Skin epidermis (tissue), 12 donors: ENCODE data around the gene GAREM1.
"Not testable (repeated sequence)": the region's sequence is repeated elsewhere in the genome, so short reads cannot be mapped to it uniquely, and the experiment has no call there.

Source experiments
- H3K27ac ChIP-seq, 21 experiments: fragments of 200-600 bp; sonication (generic) in 11 of 21; one replicate each; pipeline ENCODE4 v1.5.0; 2020; ENCODE audit warnings: mild to moderate bottlenecking in 3 of 21, inconsistent platforms in 2 of 21, moderate library complexity in 2 of 21
- H3K4me3 ChIP-seq, 7 experiments: fragments of 200-600 bp; sonication (generic) in 2 of 7; one replicate each; pipeline ENCODE4 v1.5.0; 2020; ENCODE audit warnings: inconsistent platforms in 2 of 7, mild to moderate bottlenecking in 2 of 7, moderate library complexity in 1 of 7

GAREM1 gene

GRCh38 chr18:32301976-32302743 is 168.5 kb downstream of the GAREM1 start:
- H3K27ac ChIP-seq: peak overlapping the region in 4 of 21 experiments; percentile 15 to 30 (median 26)
- H3K4me3 ChIP-seq: no peak overlapping the region

DNA sequence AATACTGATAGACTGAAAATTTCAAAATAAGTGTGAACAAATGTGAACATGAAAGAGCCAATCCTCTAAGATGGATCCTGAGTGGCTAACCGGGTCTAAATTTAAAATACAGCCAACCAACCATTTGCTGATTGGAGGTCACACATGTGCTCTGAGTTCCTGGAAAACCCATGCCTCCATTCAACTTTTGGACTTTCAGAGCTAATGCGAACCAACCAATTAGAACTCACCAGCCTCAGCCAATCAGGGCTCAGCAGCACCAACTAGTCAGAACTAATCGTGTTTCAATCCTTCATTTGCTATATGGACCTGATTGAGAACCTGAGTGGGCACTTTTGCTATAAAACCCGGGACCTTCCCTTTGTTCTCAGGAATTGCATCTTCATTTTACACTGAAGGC is 169.3 kb downstream of the GAREM1 start:
- Histone ChIP-seq H3K4me3 (no peak overlapping the region), H3K27ac (peak overlapping the region in 2 of 21 experiments; percentile 9 to 63)

DNA sequence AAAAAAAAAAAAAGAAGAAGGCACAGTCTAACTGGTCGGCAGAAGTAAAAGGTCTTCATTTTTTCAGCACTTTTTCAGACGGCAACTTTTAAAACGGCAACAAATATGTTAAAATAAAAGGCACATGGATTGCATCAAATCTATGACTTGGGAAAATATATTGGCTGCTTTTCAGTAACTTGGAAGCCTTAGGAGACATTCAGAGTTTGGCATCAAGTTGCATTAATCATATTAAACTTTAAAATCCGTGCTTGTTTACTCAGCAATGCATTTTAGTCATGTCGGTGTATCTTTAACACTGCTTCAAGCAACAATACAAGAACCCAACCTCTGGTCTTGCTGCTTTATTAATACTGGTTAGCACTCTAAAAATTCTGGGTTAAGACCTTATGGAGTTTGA is 169.8 kb downstream of the GAREM1 start:
- H3K27ac ChIP-seq: peak overlapping the region in 2 of 21 experiments; percentile 9 to 63

DNA sequence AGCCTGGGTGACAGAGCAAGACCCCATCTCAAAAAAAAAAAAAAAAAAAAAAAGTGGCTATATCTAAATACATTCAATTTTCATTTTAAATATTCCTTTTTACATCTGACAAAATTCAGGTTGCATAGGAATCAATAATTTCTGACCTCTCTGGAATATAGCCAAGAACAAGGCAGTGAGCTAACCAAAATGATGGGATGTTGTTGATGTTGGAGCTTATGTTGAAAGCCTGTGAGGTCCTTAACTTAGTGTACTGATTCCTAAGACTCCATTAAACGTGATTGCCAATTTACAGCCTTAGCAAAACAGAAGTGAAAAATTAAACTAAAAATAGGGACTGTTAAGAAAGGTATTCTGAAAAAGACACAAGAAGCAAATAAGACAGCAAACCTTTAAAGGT is 171.2 kb downstream of the GAREM1 start:
- Histone ChIP-seq H3K27ac (peak overlapping the region in 1 of 21 experiments; percentile 18), H3K4me3 (no peak overlapping the region)

More for the DNA sequence above, 169.8 kb downstream of the GAREM1 start:
- H3K4me3 ChIP-seq: no peak overlapping the region

DNA sequence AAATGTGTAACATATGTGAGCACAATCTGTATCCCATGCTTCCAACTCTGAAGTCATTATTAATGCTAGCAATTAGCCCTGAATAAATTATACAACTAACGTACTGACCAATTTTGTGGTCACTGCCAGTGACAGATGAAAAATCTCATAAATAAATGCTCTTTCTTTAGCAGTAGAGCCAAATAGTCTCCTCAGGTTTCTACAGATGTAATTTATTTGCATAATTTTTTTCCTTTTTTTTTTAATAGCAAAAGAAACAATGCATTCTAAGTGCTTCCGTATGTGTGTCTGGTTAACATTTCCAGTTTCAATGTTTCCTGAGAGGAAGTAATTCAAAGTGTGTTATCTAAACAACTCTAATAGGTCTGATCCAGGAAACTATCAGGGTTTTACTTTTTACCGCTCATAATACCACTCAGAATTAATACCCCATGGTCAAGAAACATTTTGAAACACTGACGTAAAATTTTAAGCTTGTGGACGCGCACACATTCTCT is 172.5 kb downstream of the GAREM1 start:
- Histone ChIP-seq H3K27ac (no peak overlapping the region), H3K4me3 (no peak overlapping the region)

- Histone ChIP-seq H3K4me3 (no peak overlapping the region), H3K27ac (no peak overlapping the region)
Measured at GRCh38 chr18:32297579-32298170, 173.0 kb downstream of the GAREM1 start.

DNA sequence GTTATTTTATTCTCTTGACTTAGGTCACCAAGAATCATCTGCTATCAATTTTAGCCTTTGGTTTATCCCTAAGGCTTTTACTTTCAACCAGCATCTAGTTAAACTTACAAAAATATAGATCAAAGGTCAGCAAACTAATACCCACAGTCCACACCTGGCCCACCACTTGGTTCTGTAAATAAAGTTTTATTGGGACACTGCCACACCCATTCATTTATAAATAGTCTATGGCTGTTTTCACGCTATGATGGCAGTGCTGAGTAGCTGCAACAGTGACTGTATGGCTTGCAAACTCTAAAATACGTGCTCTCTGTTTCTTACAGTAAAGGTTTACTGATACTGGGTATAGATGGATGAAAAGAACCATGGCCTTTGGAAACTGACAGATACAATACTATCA is 173.8 kb downstream of the GAREM1 start:
- H3K27ac ChIP-seq: no peak overlapping the region
- no peak overlapping the region for H3K4me3 ChIP-seq

- no peak overlapping the region for H3K27ac ChIP-seq
- no peak overlapping the region for H3K4me3 ChIP-seq
Measured at GRCh38 chr18:32295604-32296003, 175.1 kb downstream of the GAREM1 start.

GRCh38 chr18:32293107-32293506 is 177.6 kb downstream of the GAREM1 start:
- Histone ChIP-seq H3K27ac (no peak overlapping the region), H3K4me3 (no peak overlapping the region)

DNA sequence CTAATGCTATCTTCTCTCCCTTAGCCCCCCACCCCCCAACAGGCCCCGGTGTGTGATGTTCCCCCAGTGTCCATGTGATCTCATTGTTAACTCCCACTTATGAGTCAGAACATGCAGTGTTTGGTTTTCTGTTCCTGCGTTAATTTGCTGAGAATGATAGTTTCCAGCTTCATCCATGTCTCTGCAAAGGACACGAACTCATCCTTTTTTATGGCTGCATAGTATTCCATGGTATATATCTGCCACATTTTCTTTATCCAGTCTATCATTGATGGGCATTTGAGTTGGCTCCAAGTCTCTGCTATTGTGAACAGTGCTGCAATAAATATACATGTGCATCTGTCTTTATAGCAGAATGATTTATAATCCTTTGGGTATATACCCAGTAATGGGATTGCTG is 179.1 kb downstream of the GAREM1 start:
- H3K27ac ChIP-seq, H3K4me3 ChIP-seq: not testable (repeated sequence)

- Histone ChIP-seq H3K27ac (no peak overlapping the region), H3K4me3 (no peak overlapping the region)
Measured at GRCh38 chr18:32290810-32291209, 179.9 kb downstream of the GAREM1 start.

- Histone ChIP-seq H3K4me3 (no peak overlapping the region), H3K27ac (no peak overlapping the region)
Measured at GRCh38 chr18:32289483-32290075, 181.1 kb downstream of the GAREM1 start.

- no peak overlapping the region for H3K27ac ChIP-seq
Measured at GRCh38 chr18:32287873-32288272, 182.8 kb downstream of the GAREM1 start.

GRCh38 chr18:32287249-32287648 is 183.4 kb downstream of the GAREM1 start:
- Histone ChIP-seq H3K27ac (no peak overlapping the region), H3K4me3 (no peak overlapping the region)

More at GRCh38 chr18:32287873-32288272, 182.8 kb downstream of the GAREM1 start:
- H3K4me3 ChIP-seq: no peak overlapping the region

- Histone ChIP-seq H3K4me3 (no peak overlapping the region), H3K27ac (no peak overlapping the region)
Measured at GRCh38 chr18:32286749-32287148, 183.9 kb downstream of the GAREM1 start.

DNA sequence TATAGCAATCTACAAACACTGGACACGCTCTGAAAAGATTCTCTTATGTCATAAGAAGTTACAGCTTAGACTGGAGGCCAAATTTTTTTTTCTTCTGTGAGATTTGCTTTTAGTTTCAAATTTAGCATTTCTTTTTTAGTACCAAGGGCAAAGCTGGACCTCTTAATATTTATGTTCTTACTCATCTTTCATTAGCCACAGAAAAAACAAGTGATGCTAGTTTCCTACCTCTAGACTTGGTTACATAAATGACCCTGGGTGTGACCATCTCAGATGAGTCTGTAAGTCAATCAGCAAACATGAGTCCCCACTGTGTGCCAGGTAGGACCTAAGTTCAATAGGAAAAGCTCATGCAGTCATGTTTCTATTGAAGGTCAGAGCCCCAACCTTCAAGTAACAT is 186.4 kb downstream of the GAREM1 start:
- H3K4me3 ChIP-seq: no peak overlapping the region
- H3K27ac ChIP-seq: no peak overlapping the region

GRCh38 chr18:32280911-32281310 is 189.8 kb downstream of the GAREM1 start:
- Histone ChIP-seq H3K4me3 (no peak overlapping the region), H3K27ac (no peak overlapping the region)

DNA sequence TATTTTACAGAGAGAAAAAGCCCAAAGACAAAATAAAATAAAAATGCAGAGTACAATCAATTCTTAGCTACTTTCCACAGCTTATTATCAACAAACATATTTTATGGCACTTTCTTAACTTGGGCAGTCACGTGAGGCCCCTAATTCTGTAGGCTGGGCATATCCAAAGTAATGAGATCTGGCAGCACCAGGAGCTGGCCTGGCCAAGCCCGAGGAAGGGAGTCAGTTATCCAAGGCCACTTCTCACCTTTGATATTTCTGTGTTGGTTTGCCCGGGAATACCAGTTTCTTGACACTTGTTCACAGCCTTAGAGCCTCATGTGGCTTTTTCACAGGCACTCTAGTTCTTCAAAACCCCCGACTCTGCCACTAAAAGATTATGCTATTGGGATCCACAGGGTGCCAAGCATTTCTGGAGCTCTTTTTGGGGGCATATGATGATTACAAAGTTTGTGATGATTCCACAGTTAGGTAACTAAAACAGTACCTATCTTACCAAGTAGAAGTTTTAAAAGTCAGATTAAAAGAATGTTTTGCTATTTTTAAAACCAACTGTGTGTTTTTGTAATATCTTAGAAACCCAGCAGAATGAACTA is 190.4 kb downstream of the GAREM1 start:
- H3K27ac ChIP-seq: no peak overlapping the region

DNA sequence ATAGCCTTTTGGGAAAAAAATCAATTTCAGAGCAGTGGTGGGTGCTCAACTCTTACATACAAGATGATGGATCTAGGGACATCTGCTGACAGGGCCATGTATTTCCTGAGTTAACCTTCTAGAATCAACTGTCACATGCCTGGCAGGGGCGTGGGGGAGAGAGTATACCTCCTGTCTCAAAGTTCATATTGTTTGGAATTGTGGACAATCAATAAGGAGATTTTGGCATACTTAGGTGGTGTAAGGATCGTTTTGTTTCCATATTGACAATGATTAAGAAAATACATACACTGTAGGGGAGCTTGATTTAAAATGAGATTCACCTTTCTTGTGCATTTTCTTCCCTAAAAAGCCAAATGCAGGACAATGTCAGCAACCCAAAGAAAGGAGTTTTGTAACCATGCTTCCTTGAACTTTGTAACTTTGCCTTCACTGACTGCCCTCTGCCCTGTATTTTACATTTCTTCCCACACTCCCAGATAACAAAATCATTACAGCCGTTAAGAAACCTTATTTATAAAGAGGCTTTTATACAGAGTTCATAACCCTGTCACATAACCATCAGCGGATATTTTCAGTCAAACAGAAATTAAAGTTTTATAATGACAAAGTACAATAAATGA is 192.4 kb downstream of the GAREM1 start:
- Histone ChIP-seq H3K27ac (no peak overlapping the region), H3K4me3 (no peak overlapping the region)

More for the DNA sequence above, 190.4 kb downstream of the GAREM1 start:
- H3K4me3 ChIP-seq: no peak overlapping the region

GRCh38 chr18:32277549-32277948 is 193.1 kb downstream of the GAREM1 start:
- Histone ChIP-seq H3K27ac (no peak overlapping the region), H3K4me3 (no peak overlapping the region)
